ENCODE data around the gene ZMYND12. TPM values are rescaled to one million over a fixed set of nuclear protein-coding genes. Genes with fewer than 3 reads are reported as not detected.

Gene ZMYND12
- total RNA-seq, 1 experiment from 2014 or later, result not detected

DNA sequence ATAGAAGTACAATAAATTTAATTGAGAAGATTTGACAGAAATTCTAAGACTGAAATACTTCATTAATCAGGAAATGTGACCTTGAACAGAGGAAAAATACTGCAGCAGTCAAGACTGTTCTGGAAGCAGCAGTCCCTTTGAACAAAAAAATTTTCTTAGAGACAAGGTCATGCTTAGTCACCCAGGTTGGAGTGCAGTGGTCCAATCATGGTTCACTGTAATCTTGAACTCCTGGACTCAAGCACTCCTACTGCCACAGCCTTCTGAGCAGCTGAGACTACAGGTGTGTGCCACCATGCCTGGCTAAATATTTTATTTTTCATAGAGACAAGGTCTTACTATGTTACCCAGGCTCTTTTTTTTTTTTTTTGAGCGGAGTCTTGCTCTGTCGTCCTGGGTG, 5.4 kb upstream of the ZMYND12 start:
- Histone ChIP-seq H3K9ac (ENCODE audit: low read length) (no peak overlapping the region), H3K9me3 (ENCODE audit: low read length) (no peaks in the 10 kb centered on the region), H3K4me1 (ENCODE audit: insufficient read depth, low read length) (peaks cover 29% of the 10 kb centered on the region), H3K9me2 (replicated peaks; ENCODE audit: low read length) (no peaks in the 10 kb centered on the region), H3F3A (ENCODE audit: low read length, unreplicated experiment) (no peaks in the 10 kb centered on the region), H3K27me3 (ENCODE audit: low read length) (no peaks in the 10 kb centered on the region), H3K79me2 (ENCODE audit: low read length) (peaks cover 23% of the 10 kb centered on the region), H3K4me2 (ENCODE audit: low read length) (no peak overlapping the region), H3K27ac (ENCODE audit: low read length) (no peak overlapping the region), H3K36me3 (ENCODE audit: low read depth, low read length) (no peaks in the 10 kb centered on the region; the same call in 1 of the 2 replicates), H3K4me3 (ENCODE audit: low read length) (no peak overlapping the region), H4K20me1 (ENCODE audit: low read length) (no peaks in the 10 kb centered on the region), H2AFZ (ENCODE audit: low read length) (no peak overlapping the region)
- ChIA-PET POLR2A (ENCODE audit: unreplicated experiment) (no interaction called here), CTCF (no interaction called here)
- DNase-seq (no peak), ATAC-seq (no peak)
- TF ChIP-seq EZH2phosphoT487 (IDR thresholded peaks at IDR 0.05; ENCODE audit: borderline replicate concordance, low read length), result no peak
- TF ChIP-seq, protein P1, sequence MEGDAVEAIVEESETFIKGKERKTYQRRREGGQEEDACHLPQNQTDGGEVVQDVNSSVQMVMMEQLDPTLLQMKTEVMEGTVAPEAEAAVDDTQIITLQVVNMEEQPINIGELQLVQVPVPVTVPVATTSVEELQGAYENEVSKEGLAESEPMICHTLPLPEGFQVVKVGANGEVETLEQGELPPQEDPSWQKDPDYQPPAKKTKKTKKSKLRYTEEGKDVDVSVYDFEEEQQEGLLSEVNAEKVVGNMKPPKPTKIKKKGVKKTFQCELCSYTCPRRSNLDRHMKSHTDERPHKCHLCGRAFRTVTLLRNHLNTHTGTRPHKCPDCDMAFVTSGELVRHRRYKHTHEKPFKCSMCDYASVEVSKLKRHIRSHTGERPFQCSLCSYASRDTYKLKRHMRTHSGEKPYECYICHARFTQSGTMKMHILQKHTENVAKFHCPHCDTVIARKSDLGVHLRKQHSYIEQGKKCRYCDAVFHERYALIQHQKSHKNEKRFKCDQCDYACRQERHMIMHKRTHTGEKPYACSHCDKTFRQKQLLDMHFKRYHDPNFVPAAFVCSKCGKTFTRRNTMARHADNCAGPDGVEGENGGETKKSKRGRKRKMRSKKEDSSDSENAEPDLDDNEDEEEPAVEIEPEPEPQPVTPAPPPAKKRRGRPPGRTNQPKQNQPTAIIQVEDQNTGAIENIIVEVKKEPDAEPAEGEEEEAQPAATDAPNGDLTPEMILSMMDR (conservative IDR thresholded peaks at IDR 0.05; ENCODE audit: low read depth, low read length), result no peak
- no peak for TF ChIP-seq EZH2 (IDR thresholded peaks at IDR 0.05; ENCODE audit: low read length, unreplicated experiment)
- BruUV-seq (replicated peaks), result no TSS peak
- intact Hi-C loops (cut with micrococcal nuclease), result loop anchor here (5.0 to 10.0 kb wide), 2 partner anchors 69 to 194 kb away; partner anchors contain the start of gene PPIH

DNA sequence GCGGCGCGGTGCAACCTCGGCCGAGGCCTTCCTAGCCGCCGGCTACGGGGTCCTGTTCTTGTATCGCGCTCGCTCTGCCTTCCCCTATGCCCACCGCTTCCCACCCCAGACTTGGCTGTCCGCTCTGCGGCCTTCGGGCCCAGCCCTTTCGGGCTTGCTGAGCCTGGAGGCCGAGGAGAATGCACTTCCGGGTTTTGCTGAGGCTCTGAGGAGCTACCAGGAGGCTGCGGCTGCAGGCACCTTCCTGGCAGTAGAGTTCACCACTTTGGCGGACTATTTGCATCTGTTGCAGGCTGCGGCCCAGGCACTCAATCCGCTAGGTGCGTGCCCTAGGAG, 900 bp upstream of the ZMYND12 start:
- H3K79me2 ChIP-seq (ENCODE audit: low read length), result peaks cover 23% of the 10 kb centered on the region
- peak overlapping the region; percentile 98 for H2AFZ ChIP-seq (ENCODE audit: low read length)
- peak; percentile 50 for DNase-seq
- H3K9ac ChIP-seq (ENCODE audit: low read length), result peak overlapping the region; percentile 96
- ChIA-PET CTCF (no interaction called here), POLR2A (ENCODE audit: unreplicated experiment) (interaction anchor here (0.6 kb wide), 2 partner anchors 17 to 1164 kb away, joined by 3 to 5 read pairs; no protein-coding TSS in a partner anchor)
- H4K20me1 ChIP-seq (ENCODE audit: low read length), result no peaks in the 10 kb centered on the region
- H3K9me2 ChIP-seq (replicated peaks; ENCODE audit: low read length), result no peaks in the 10 kb centered on the region
- peak overlapping the region; percentile 95 for H3K4me2 ChIP-seq (ENCODE audit: low read length)
- H3K9me3 ChIP-seq (ENCODE audit: low read length), result no peaks in the 10 kb centered on the region
- H3K27ac ChIP-seq (ENCODE audit: low read length), result peak overlapping the region; percentile 73
- peak; percentile 55 for ATAC-seq
- H3F3A ChIP-seq (ENCODE audit: low read length, unreplicated experiment), result no peaks in the 10 kb centered on the region
- peaks cover 28% of the 10 kb centered on the region for H3K4me1 ChIP-seq (ENCODE audit: insufficient read depth, low read length)
- TF ChIP-seq EZH2phosphoT487 (IDR thresholded peaks at IDR 0.05; ENCODE audit: borderline replicate concordance, low read length) (no peak), EZH2 (IDR thresholded peaks at IDR 0.05; ENCODE audit: low read length, unreplicated experiment) (no peak)
- TF ChIP-seq, protein P1 (conservative IDR thresholded peaks at IDR 0.05; ENCODE audit: low read depth, low read length), result no peak
- peak overlapping the region; percentile 85 for H3K4me3 ChIP-seq (ENCODE audit: low read length)
- intact Hi-C loops (cut with micrococcal nuclease), result no loop called here
- BruUV-seq (replicated peaks), result no TSS peak
- no peaks in the 10 kb centered on the region for H3K27me3 ChIP-seq (ENCODE audit: low read length)
- no peaks in the 10 kb centered on the region; the same call in 1 of the 2 replicates for H3K36me3 ChIP-seq (ENCODE audit: low read depth, low read length)

DNA sequence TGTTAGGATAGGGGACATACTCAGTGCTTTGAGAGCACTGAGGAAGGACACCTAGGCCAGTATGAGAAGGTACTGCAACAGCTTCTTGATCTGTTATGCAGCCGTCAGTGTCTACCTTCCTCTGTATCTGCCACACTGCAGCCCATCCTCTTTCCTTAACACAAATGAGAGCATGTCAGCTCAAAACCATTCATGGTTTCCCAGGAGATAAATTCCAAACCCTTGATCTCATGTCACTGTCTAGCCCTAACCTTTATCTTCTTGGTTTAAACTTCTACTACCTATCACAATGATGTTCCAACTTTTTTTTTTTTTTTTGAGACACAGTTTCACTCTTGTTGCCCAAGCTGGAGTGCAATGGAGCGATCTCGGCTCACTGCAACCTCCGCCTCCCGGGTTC, 1.4 kb downstream of the ZMYND12 start:
- Histone ChIP-seq H3K27me3 (ENCODE audit: low read length) (no peaks in the 10 kb centered on the region), H3K4me1 (ENCODE audit: insufficient read depth, low read length) (peaks cover 27% of the 10 kb centered on the region), H3K27ac (ENCODE audit: low read length) (no peak overlapping the region), H3K4me2 (ENCODE audit: low read length) (no peak overlapping the region), H3K9me3 (ENCODE audit: low read length) (no peaks in the 10 kb centered on the region), H3K9ac (ENCODE audit: low read length) (no peak overlapping the region), H3K79me2 (ENCODE audit: low read length) (peaks cover 23% of the 10 kb centered on the region), H3F3A (ENCODE audit: low read length, unreplicated experiment) (no peaks in the 10 kb centered on the region), H3K9me2 (replicated peaks; ENCODE audit: low read length) (no peaks in the 10 kb centered on the region), H4K20me1 (ENCODE audit: low read length) (no peaks in the 10 kb centered on the region), H2AFZ (ENCODE audit: low read length) (no peak overlapping the region), H3K36me3 (ENCODE audit: low read depth, low read length) (no peaks in the 10 kb centered on the region; the same call in 1 of the 2 replicates), H3K4me3 (ENCODE audit: low read length) (no peak overlapping the region)
- BruUV-seq (replicated peaks), result no TSS peak
- DNase-seq (no peak), ATAC-seq (no peak)
- ChIA-PET CTCF (no interaction called here), POLR2A (ENCODE audit: unreplicated experiment) (interaction anchor here (1.1 kb wide), 1 partner anchor 24 kb away, joined by 3 read pairs; no protein-coding TSS in a partner anchor)
- intact Hi-C loops (cut with micrococcal nuclease), result no loop called here
- no peak for TF ChIP-seq EZH2 (IDR thresholded peaks at IDR 0.05; ENCODE audit: low read length, unreplicated experiment)
- no peak for TF ChIP-seq EZH2phosphoT487 (IDR thresholded peaks at IDR 0.05; ENCODE audit: borderline replicate concordance, low read length)
- TF ChIP-seq, protein P1 (conservative IDR thresholded peaks at IDR 0.05; ENCODE audit: low read depth, low read length), result no peak
